NB4 (cell line): ENCODE measurements around the gene TTF2.

ENCODE experiments used
- TF ChIP-seq, protein P1 (sequence below): IDR thresholded peaks from 2 replicates; pipeline ENCODE4 v1.6.1; 2011; ENCODE audit warnings: low read depth, low read length
- TF ChIP-seq, protein P2 (sequence below): IDR thresholded peaks from one replicate; pipeline ENCODE4 v1.5.1; 2012; ENCODE audit warnings: low read depth, low read length

DNA sequence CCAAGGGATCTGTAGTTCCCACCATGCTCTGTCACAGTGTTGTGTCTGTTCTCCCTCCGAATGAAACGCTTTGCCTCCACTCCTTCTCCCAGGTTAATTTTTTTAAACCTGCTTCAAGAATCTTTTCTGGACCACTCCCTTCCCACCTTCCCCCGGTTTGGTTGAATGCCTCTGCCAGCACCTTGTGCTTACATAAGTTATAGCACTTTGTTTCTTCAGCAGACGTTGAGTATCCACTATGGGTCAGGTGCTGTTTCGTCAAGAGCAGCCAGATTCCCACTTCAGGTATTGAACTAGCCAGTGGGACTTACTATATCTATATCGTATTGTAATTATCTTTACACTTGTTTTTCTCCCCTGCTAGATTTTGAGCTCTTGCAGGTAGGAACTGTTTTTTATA, 27.6 kb downstream of the TTF2 start:
- TF ChIP-seq, protein P1, sequence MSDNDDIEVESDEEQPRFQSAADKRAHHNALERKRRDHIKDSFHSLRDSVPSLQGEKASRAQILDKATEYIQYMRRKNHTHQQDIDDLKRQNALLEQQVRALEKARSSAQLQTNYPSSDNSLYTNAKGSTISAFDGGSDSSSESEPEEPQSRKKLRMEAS, result no peak
- TF ChIP-seq, protein P2, sequence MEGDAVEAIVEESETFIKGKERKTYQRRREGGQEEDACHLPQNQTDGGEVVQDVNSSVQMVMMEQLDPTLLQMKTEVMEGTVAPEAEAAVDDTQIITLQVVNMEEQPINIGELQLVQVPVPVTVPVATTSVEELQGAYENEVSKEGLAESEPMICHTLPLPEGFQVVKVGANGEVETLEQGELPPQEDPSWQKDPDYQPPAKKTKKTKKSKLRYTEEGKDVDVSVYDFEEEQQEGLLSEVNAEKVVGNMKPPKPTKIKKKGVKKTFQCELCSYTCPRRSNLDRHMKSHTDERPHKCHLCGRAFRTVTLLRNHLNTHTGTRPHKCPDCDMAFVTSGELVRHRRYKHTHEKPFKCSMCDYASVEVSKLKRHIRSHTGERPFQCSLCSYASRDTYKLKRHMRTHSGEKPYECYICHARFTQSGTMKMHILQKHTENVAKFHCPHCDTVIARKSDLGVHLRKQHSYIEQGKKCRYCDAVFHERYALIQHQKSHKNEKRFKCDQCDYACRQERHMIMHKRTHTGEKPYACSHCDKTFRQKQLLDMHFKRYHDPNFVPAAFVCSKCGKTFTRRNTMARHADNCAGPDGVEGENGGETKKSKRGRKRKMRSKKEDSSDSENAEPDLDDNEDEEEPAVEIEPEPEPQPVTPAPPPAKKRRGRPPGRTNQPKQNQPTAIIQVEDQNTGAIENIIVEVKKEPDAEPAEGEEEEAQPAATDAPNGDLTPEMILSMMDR, result no peak
